AG04450 (cell line): ENCODE results near the gene LAMTOR4. TPM values are rescaled to one million over a fixed set of nuclear protein-coding genes. Genes with fewer than 3 reads are reported as not detected.
"Not testable (repeated sequence)": the region's sequence is repeated elsewhere in the genome, so short reads cannot be mapped to it uniquely, and the experiment has no call there.

Experiments used
- CTCF ChIA-PET: fragments of 300-600, 350-600 bp; formaldehyde crosslinking; extraction: SDS; loops from one replicate; lab custom pipeline; 2022; ENCODE audit warnings: antibody characterized with exemption, inconsistent platforms; lab: Charles Lee
- POLR2A ChIA-PET: fragments of 350-600 bp; formaldehyde crosslinking; extraction: SDS; loops from one replicate; lab custom pipeline; 2021; ENCODE audit warnings: antibody characterized with exemption, inconsistent platforms; lab: Yijun Ruan, JAX
- DNase-seq: peaks from one replicate; pipeline ENCODE4 v3.0.0-alpha.2; 2011; ENCODE audit warnings: low read depth, low spot score
- H3K27ac ChIP-seq: one replicate; pipeline ENCODE4 v1.5.1; 2012; ENCODE audit warnings: low read depth, low read length, control low read depth
- H3K27me3 ChIP-seq: one replicate; pipeline ENCODE4 v1.6.0; 2012; ENCODE audit warnings: low read length; ENCODE audit not compliant: control insufficient read depth, insufficient read depth
- H3K4me3 ChIP-seq: 2 replicates; pipeline ENCODE4 v1.5.1; 2011; ENCODE audit warnings: mild to moderate bottlenecking, low read depth, low read length, control low read depth
- H3K9me3 ChIP-seq: 2 replicates; pipeline ENCODE4 v1.5.1; 2012; ENCODE audit warnings: low read length; ENCODE audit not compliant: control insufficient read depth, insufficient read depth
- CTCF ChIP-seq: IDR thresholded peaks from 2 replicates; pipeline ENCODE4 v1.5.1; 2011; ENCODE audit warnings: low read depth, low read length, control low read depth, inconsistent platforms
- polyA plus RNA-seq: library from polyadenylated mRNA; depleted of rRNA; stranded (reverse); fragments of >200 nt; gene quantifications from 2 replicates; pipeline ENCODE4 v1.2.3, GENCODE V29; 2011

LAMTOR4 gene
- polyA plus RNA-seq, 1 experiment = 122 TPM

- POLR2A ChIA-PET = no interaction called here
- no peak for DNase-seq
Measured at GRCh38 chr7:100185726-100186125, 37.0 kb downstream of the LAMTOR4 start.

GRCh38 chr7:100189061-100189460, 40.3 kb downstream of the LAMTOR4 start:
- peak; percentile 24 for TF ChIP-seq CTCF
- no peaks in the 10 kb centered on the region for H3K27me3 ChIP-seq
- H3K9me3 ChIP-seq = no peaks in the 10 kb centered on the region
- no peak overlapping the region for H3K4me3 ChIP-seq
- ChIA-PET POLR2A (no interaction called here), CTCF (interaction anchor here (1.2 to 3.5 kb wide), 7 partner anchors 12 to 56 kb away, joined by 3 to 22 read pairs (median 4); partner anchors contain the start of genes GPC2 and STAG3)
- H3K27ac ChIP-seq = no peak overlapping the region
- no peak for DNase-seq

More at GRCh38 chr7:100185726-100186125, 37.0 kb downstream of the LAMTOR4 start:
- CTCF ChIA-PET = no interaction called here
- Histone ChIP-seq H3K4me3 (no peak overlapping the region), H3K27ac (no peak overlapping the region), H3K27me3 (no peaks in the 10 kb centered on the region), H3K9me3 (no peaks in the 10 kb centered on the region)
- no peak for TF ChIP-seq CTCF

- peak; percentile 58 for TF ChIP-seq CTCF
- Histone ChIP-seq H3K27me3 (no peaks in the 10 kb centered on the region), H3K4me3 (no peak overlapping the region), H3K9me3 (no peaks in the 10 kb centered on the region), H3K27ac (no peak overlapping the region)
- DNase-seq = peak; percentile 24
- ChIA-PET POLR2A (no interaction called here), CTCF (interaction anchor here (0.6 to 3.5 kb wide), 15 partner anchors 9 to 196 kb away, joined by 3 to 22 read pairs (median 5); partner anchors contain the start of genes GPC2 and STAG3)
Measured at GRCh38 chr7:100190048-100190711, 41.5 kb downstream of the LAMTOR4 start.

GRCh38 chr7:100191775-100192174, 43.1 kb downstream of the LAMTOR4 start:
- Histone ChIP-seq H3K27me3 (peaks cover 3% of the 10 kb centered on the region), H3K27ac (no peak overlapping the region), H3K4me3 (no peak overlapping the region), H3K9me3 (no peaks in the 10 kb centered on the region)
- ChIA-PET POLR2A (no interaction called here), CTCF (no interaction called here)
- no peak for TF ChIP-seq CTCF
- DNase-seq = peak; percentile 18

GRCh38 chr7:100192281-100192862, 43.7 kb downstream of the LAMTOR4 start:
- DNase-seq, H3K4me3 ChIP-seq, POLR2A ChIA-PET, H3K9me3 ChIP-seq, H3K27me3 ChIP-seq, H3K27ac ChIP-seq: not testable (repeated sequence)
- CTCF ChIA-PET = interaction anchor here (0.9 kb wide), 1 partner anchor 59 kb away, joined by 3 read pairs; no protein-coding TSS in a partner anchor
